ENCODE measurements around the gene SLC38A8. TPM values are rescaled to one million over a fixed set of nuclear protein-coding genes. Genes with fewer than 3 reads are reported as not detected.

SLC38A8 gene
- total RNA-seq, 2 donors from 2014 or later = not detected

GRCh38 chr16:84079664-84080063 is 37.1 kb upstream of the SLC38A8 start:
- no peak for DNase-seq (ENCODE audit: low spot score)
- H3K9me3 ChIP-seq = no peaks in the 10 kb centered on the region
- peak overlapping the region; percentile 61 to 62 for H3K27ac ChIP-seq
- TF ChIP-seq CTCF (IDR thresholded peaks at IDR 0.05) = no peak
- peaks cover 63% of the 10 kb centered on the region for H3K36me3 ChIP-seq
- H3K4me1 ChIP-seq = peaks cover 0 to 33% of the 10 kb centered on the region in 2 donors
- H3K4me3 ChIP-seq = no peak overlapping the region
- no peaks in the 10 kb centered on the region for H3K27me3 ChIP-seq

GRCh38 chr16:84075376-84075775 is 32.8 kb upstream of the SLC38A8 start:
- Histone ChIP-seq H3K9me3 (no peaks in the 10 kb centered on the region), H3K4me3 (no peak overlapping the region), H3K27ac (peak overlapping the region; percentile 81 to 87), H3K4me1 (peaks cover 0 to 25% of the 10 kb centered on the region in 2 donors), H3K36me3 (peaks cover 61% of the 10 kb centered on the region), H3K27me3 (no peaks in the 10 kb centered on the region)
- no peak for TF ChIP-seq CTCF (IDR thresholded peaks at IDR 0.05)
- no peak for DNase-seq (ENCODE audit: low spot score)

GRCh38 chr16:84074721-84075120 is 32.1 kb upstream of the SLC38A8 start:
- H3K27ac ChIP-seq = peak overlapping the region; percentile 81 to 87
- no peak overlapping the region for H3K4me3 ChIP-seq
- no peak for TF ChIP-seq CTCF (IDR thresholded peaks at IDR 0.05)
- peaks cover 0 to 20% of the 10 kb centered on the region in 2 donors for H3K4me1 ChIP-seq
- H3K36me3 ChIP-seq = peaks cover 64% of the 10 kb centered on the region
- H3K27me3 ChIP-seq = no peaks in the 10 kb centered on the region
- no peaks in the 10 kb centered on the region for H3K9me3 ChIP-seq
- DNase-seq (ENCODE audit: low spot score) = no peak

GRCh38 chr16:84072014-84072413 is 29.4 kb upstream of the SLC38A8 start:
- TF ChIP-seq CTCF (IDR thresholded peaks at IDR 0.05) = no peak
- peaks cover 0 to 15% of the 10 kb centered on the region in 2 donors for H3K4me1 ChIP-seq
- no peaks in the 10 kb centered on the region for H3K27me3 ChIP-seq
- peak overlapping the region; percentile 26 to 33 for H3K27ac ChIP-seq
- peaks cover 79% of the 10 kb centered on the region for H3K36me3 ChIP-seq
- H3K4me3 ChIP-seq = no peak overlapping the region
- no peak for DNase-seq (ENCODE audit: low spot score)
- H3K9me3 ChIP-seq = no peaks in the 10 kb centered on the region

- DNase-seq (ENCODE audit: low spot score) = no peak
Observed at GRCh38 chr16:84071121-84071520, 28.5 kb upstream of the SLC38A8 start.

More at GRCh38 chr16:84071121-84071520, 28.5 kb upstream of the SLC38A8 start:
- Histone ChIP-seq H3K4me3 (no peak overlapping the region), H3K4me1 (peaks cover 0 to 15% of the 10 kb centered on the region in 2 donors), H3K36me3 (peaks cover 83% of the 10 kb centered on the region), H3K9me3 (no peaks in the 10 kb centered on the region), H3K27me3 (no peaks in the 10 kb centered on the region), H3K27ac (no peak overlapping the region)
- no peak for TF ChIP-seq CTCF (IDR thresholded peaks at IDR 0.05)

Measured in right atrium auricular region (tissue), 2 donors.